ENCODE data around the gene PCCA. TPM values are rescaled to one million over a fixed set of nuclear protein-coding genes. Genes with fewer than 3 reads are reported as not detected.

The PCCA gene
- total and polyA plus RNA-seq, 2 donors (not counting 3 experiments of a cell fraction or from before 2014, with no cell fraction given), result 5.7 to 20.2 TPM

DNA sequence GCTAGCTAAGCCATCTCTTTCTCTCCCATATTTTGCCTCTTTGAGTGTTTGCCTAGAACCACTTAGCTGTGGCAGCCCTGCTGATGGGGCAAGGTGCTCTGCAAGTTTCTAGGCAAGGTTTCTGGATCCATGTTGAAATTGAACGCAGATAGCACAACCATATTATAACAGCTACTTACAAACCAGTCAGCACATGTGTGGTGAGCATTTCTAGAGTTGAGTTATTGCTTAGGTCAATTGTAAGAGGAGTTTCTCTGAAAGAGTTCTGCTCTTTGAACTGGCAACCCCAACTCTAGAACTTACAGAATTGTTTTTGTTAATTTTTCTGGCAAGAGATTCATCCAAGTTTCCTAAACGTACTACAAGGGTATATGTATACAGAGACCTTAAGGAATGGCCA, 396.4 kb downstream of the PCCA start:
- H3K79me2 ChIP-seq (ENCODE audit: control insufficient read depth, insufficient read depth, low read length), result no peaks in the 10 kb centered on the region
- no peaks in the 10 kb centered on the region for H3K9me1 ChIP-seq (replicated peaks; ENCODE audit: control insufficient read depth, extremely low read depth, insufficient read depth, low read length)
- FAIRE-seq (peak; percentile 12), DNase-seq (ENCODE audit: low read depth, low spot score) (no peak)
- dilution Hi-C loops (cut with MboI; ENCODE audit: extremely low pct_ligation_motif_present, low sequenced_read_pairs), result no loop called here
- H3K4me3 ChIP-seq (replicated peaks in 1 of 3; ENCODE audit: insufficient read depth in 1 of 3, low read depth in 1 of 3, low read length in 3 of 3), result no peak overlapping the region
- H3K4me2 ChIP-seq (ENCODE audit: insufficient read depth, low read length), result no peak overlapping the region
- H3K4me1 ChIP-seq (ENCODE audit: control insufficient read depth, extremely low read depth, insufficient read depth, low read length), result peaks cover 7% of the 10 kb centered on the region
- POLR2A ChIA-PET, result interaction anchor here (0.5 kb wide), 1 partner anchor 1015 kb away, joined by 3 read pairs; no protein-coding TSS in a partner anchor
- BruUV-seq (replicated peaks), result no TSS peak
- no peaks in the 10 kb centered on the region for H3K9me3 ChIP-seq (replicated peaks; ENCODE audit: control insufficient read depth, insufficient read depth, low read length)
- no peak for TF ChIP-seq GATA2 (IDR thresholded peaks at IDR 0.05; ENCODE audit: insufficient read depth, insufficient read length, low read depth, low read length)
- no peak for TF ChIP-seq JUN (IDR thresholded peaks at IDR 0.05; ENCODE audit: borderline replicate concordance, insufficient read depth, insufficient read length, low read depth)
- TF ChIP-seq FOS (IDR thresholded peaks at IDR 0.05; ENCODE audit: borderline replicate concordance, insufficient read depth, low read length), result no peak
- TF ChIP-seq MYC (IDR thresholded peaks at IDR 0.05; ENCODE audit: low read depth, low read length), result no peak
- H3K36me3 ChIP-seq (ENCODE audit: control insufficient read depth in 2 of 2, extremely low read depth in 1 of 2, insufficient read depth in 2 of 2, low read length in 2 of 2), result no peaks in the 10 kb centered on the region
- H3K27me3 ChIP-seq (ENCODE audit: control insufficient read depth in 2 of 2, insufficient read depth in 2 of 2, low read length in 2 of 2), result no peaks in the 10 kb centered on the region
- CTCF ChIA-PET, result interaction anchor here (1.5 kb wide), 1 partner anchor 250 kb away, joined by 4 read pairs; no protein-coding TSS in a partner anchor
- no peak overlapping the region for H3K27ac ChIP-seq (ENCODE audit: insufficient read depth, low read depth, low read length)
- no peak overlapping the region for H3K9ac ChIP-seq (replicated peaks; ENCODE audit: extremely low read depth, insufficient read depth, low read length)
- no peaks in the 10 kb centered on the region for H4K20me1 ChIP-seq (replicated peaks; ENCODE audit: control insufficient read depth, extremely low read depth, insufficient read depth, low read length)
- intact Hi-C loops (cut with micrococcal nuclease), result no loop called here
- H2AFZ ChIP-seq (ENCODE audit: low read depth, low read length), result no peak overlapping the region

DNA sequence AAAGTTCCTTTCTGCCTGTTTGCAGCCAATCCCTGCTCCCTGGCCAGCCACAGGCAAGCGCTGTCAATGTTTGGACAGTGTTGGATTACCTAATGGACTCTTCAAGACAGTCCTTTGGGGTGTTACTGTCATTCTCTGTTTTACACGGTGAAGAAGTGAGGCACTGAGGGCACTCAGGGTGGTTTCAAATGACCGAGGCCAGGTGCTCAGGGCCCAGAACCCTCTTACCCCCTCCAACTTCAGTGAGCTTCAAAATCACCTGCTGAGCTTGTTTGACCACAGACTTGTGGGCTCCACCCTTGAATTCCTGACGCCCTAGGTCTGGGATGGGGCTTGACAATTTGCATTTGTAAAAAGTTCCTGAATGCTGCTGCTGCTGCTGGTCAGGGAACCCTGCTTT, 401.8 kb downstream of the PCCA start:
- H3K27ac ChIP-seq (ENCODE audit: insufficient read depth, low read depth, low read length), result no peak overlapping the region
- peak overlapping the region; percentile 23 for H3K4me2 ChIP-seq (ENCODE audit: insufficient read depth, low read length)
- POLR2A ChIA-PET, result no interaction called here
- no peak overlapping the region for H3K9ac ChIP-seq (replicated peaks; ENCODE audit: extremely low read depth, insufficient read depth, low read length)
- CTCF ChIA-PET, result interaction anchor here (0.9 to 1.4 kb wide), 2 partner anchors 10 to 39 kb away, joined by 3 read pairs; no protein-coding TSS in a partner anchor
- H3K4me3 ChIP-seq (replicated peaks in 1 of 3; ENCODE audit: insufficient read depth in 1 of 3, low read depth in 1 of 3, low read length in 3 of 3), result no peak overlapping the region
- TF ChIP-seq FOS (IDR thresholded peaks at IDR 0.05; ENCODE audit: borderline replicate concordance, insufficient read depth, low read length), result no peak
- no peak for TF ChIP-seq EZH2 (IDR thresholded peaks at IDR 0.05; ENCODE audit: borderline replicate concordance, low read depth, low read length, severe bottlenecking)
- TF ChIP-seq POLR2AphosphoS5 (IDR thresholded peaks at IDR 0.05; ENCODE audit: insufficient read depth, low read depth, low read length), result no peak
- TF ChIP-seq, protein P1, sequence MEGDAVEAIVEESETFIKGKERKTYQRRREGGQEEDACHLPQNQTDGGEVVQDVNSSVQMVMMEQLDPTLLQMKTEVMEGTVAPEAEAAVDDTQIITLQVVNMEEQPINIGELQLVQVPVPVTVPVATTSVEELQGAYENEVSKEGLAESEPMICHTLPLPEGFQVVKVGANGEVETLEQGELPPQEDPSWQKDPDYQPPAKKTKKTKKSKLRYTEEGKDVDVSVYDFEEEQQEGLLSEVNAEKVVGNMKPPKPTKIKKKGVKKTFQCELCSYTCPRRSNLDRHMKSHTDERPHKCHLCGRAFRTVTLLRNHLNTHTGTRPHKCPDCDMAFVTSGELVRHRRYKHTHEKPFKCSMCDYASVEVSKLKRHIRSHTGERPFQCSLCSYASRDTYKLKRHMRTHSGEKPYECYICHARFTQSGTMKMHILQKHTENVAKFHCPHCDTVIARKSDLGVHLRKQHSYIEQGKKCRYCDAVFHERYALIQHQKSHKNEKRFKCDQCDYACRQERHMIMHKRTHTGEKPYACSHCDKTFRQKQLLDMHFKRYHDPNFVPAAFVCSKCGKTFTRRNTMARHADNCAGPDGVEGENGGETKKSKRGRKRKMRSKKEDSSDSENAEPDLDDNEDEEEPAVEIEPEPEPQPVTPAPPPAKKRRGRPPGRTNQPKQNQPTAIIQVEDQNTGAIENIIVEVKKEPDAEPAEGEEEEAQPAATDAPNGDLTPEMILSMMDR (IDR thresholded peaks at IDR 0.05; ENCODE audit: extremely low read depth in 1 of 2, insufficient read depth in 1 of 2, low read depth in 1 of 2, low read length in 2 of 2), result no peak
- no peak for TF ChIP-seq JUN (IDR thresholded peaks at IDR 0.05; ENCODE audit: borderline replicate concordance, insufficient read depth, insufficient read length, low read depth)
- TF ChIP-seq, protein P2, sequence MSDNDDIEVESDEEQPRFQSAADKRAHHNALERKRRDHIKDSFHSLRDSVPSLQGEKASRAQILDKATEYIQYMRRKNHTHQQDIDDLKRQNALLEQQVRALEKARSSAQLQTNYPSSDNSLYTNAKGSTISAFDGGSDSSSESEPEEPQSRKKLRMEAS (IDR thresholded peaks at IDR 0.05; ENCODE audit: insufficient read depth, insufficient read length), result no peak
- no peak for TF ChIP-seq GATA2 (IDR thresholded peaks at IDR 0.05; ENCODE audit: insufficient read depth, insufficient read length, low read depth, low read length)
- no peak for TF ChIP-seq MYC (IDR thresholded peaks at IDR 0.05; ENCODE audit: low read depth, low read length)
- TF ChIP-seq POLR2A (IDR thresholded peaks at IDR 0.05; ENCODE audit: low read depth, low read length), result no peak
- no peak for DNase-seq (ENCODE audit: low read depth, low spot score)
- H3K4me1 ChIP-seq (ENCODE audit: control insufficient read depth, extremely low read depth, insufficient read depth, low read length), result peaks cover 11% of the 10 kb centered on the region
- H3K79me2 ChIP-seq (ENCODE audit: control insufficient read depth, insufficient read depth, low read length), result no peaks in the 10 kb centered on the region
- FAIRE-seq, result no peak
- H3K36me3 ChIP-seq (ENCODE audit: control insufficient read depth in 2 of 2, extremely low read depth in 1 of 2, insufficient read depth in 2 of 2, low read length in 2 of 2), result no peaks in the 10 kb centered on the region
- H3K27me3 ChIP-seq (ENCODE audit: control insufficient read depth in 2 of 2, insufficient read depth in 2 of 2, low read length in 2 of 2), result no peaks in the 10 kb centered on the region
- H4K20me1 ChIP-seq (replicated peaks; ENCODE audit: control insufficient read depth, extremely low read depth, insufficient read depth, low read length), result no peaks in the 10 kb centered on the region
- H3K9me1 ChIP-seq (replicated peaks; ENCODE audit: control insufficient read depth, extremely low read depth, insufficient read depth, low read length), result no peaks in the 10 kb centered on the region
- dilution Hi-C loops (cut with MboI; ENCODE audit: extremely low pct_ligation_motif_present, low sequenced_read_pairs) (no loop called here), intact Hi-C loops (cut with micrococcal nuclease) (no loop called here)
- no peak overlapping the region for H2AFZ ChIP-seq (ENCODE audit: low read depth, low read length)
- no peaks in the 10 kb centered on the region for H3K9me3 ChIP-seq (replicated peaks; ENCODE audit: control insufficient read depth, insufficient read depth, low read length)
- BruUV-seq (replicated peaks), result no TSS peak
